RPMI7951 (cell line): Measurements from ENCODE around the gene TANC1. TPM values are rescaled to one million over a fixed set of nuclear protein-coding genes. Genes with fewer than 3 reads are reported as not detected.

Experiments used
- DNase-seq: peaks from one replicate; pipeline ENCODE4 v3.0.0-alpha.2; 2012; ENCODE audit warnings: low read depth
- total RNA-seq: library from RNA; depleted of rRNA; stranded (reverse); fragments of >200 nt; shearing (Covaris generic); gene quantifications from 2 replicates; pipeline ENCODE4 v1.2.3, GENCODE V29; 2014

The TANC1 gene
- total RNA-seq, 1 experiment from 2014 or later = 24.4 TPM

- DNase-seq = peak; percentile 37
Observed at GRCh38 chr2:158994920-158995676, 26.7 kb downstream of the TANC1 start.

- DNase-seq = peak; percentile 15
Observed at GRCh38 chr2:158995677-158996049, 27.2 kb downstream of the TANC1 start.

GRCh38 chr2:158996378-158996993 is 28.0 kb downstream of the TANC1 start:
- no peak for DNase-seq

- no peak for DNase-seq
Observed at GRCh38 chr2:158997037-158997790, 28.8 kb downstream of the TANC1 start.

- peak; percentile 95 for DNase-seq
Observed at GRCh38 chr2:158998551-158999248, 30.3 kb downstream of the TANC1 start.

GRCh38 chr2:158999458-158999857 is 31.0 kb downstream of the TANC1 start:
- peak; percentile 80 for DNase-seq

GRCh38 chr2:159000072-159000471 is 31.6 kb downstream of the TANC1 start:
- DNase-seq = no peak

GRCh38 chr2:159002462-159003111 is 34.1 kb downstream of the TANC1 start:
- no peak for DNase-seq

GRCh38 chr2:159003555-159003954 is 35.1 kb downstream of the TANC1 start:
- DNase-seq = no peak

- DNase-seq = no peak
Observed at GRCh38 chr2:159004849-159005248, 36.4 kb downstream of the TANC1 start.

GRCh38 chr2:159009940-159010339 is 41.5 kb downstream of the TANC1 start:
- no peak for DNase-seq

- peak; percentile 51 for DNase-seq
Observed at GRCh38 chr2:159010340-159010739, 41.9 kb downstream of the TANC1 start.

GRCh38 chr2:159010963-159011362 is 42.5 kb downstream of the TANC1 start:
- DNase-seq = peak; percentile 35

GRCh38 chr2:159012142-159012541 is 43.7 kb downstream of the TANC1 start:
- DNase-seq = no peak

- no peak for DNase-seq
Observed at GRCh38 chr2:159013103-159013502, 44.7 kb downstream of the TANC1 start.

- DNase-seq = no peak
Observed at GRCh38 chr2:159015174-159015573, 46.7 kb downstream of the TANC1 start.

- no peak for DNase-seq
Observed at GRCh38 chr2:159015823-159016222, 47.4 kb downstream of the TANC1 start.

- no peak for DNase-seq
Observed at GRCh38 chr2:159017837-159018236, 49.4 kb downstream of the TANC1 start.

GRCh38 chr2:159019021-159019420 is 50.6 kb downstream of the TANC1 start:
- no peak for DNase-seq

GRCh38 chr2:159022019-159022418 is 53.6 kb downstream of the TANC1 start:
- no peak for DNase-seq

- no peak for DNase-seq
Observed at GRCh38 chr2:159026170-159026569, 57.7 kb downstream of the TANC1 start.

- no peak for DNase-seq
Observed at GRCh38 chr2:159028776-159029175, 60.3 kb downstream of the TANC1 start.
